ENCODE measurements around the gene PPP1R9B. TPM values are rescaled to one million over a fixed set of nuclear protein-coding genes. Genes with fewer than 3 reads are reported as not detected.

Gene PPP1R9B
- total RNA-seq, 1 experiment from 2014 or later = 23.0 TPM

- no peak overlapping the region for H4K5ac ChIP-seq (ENCODE audit: insufficient read length, low read depth, low read length)
- no peak overlapping the region for H4K91ac ChIP-seq (ENCODE audit: insufficient read length, low read depth, low read length)
- H3T11ph ChIP-seq (ENCODE audit: low read length) = no peak overlapping the region
- no CpG with 5 or more reads among the region's 11 CpGs for WGBS (ENCODE audit: extremely low coverage, insufficient read length, low lambda C conversion rate)
- H3K27ac ChIP-seq (ENCODE audit: insufficient read length, low read depth, low read length) = no peak overlapping the region
- no peak overlapping the region for H3K14ac ChIP-seq (ENCODE audit: insufficient read depth, low read length)
- no peak overlapping the region for H3K9ac ChIP-seq (ENCODE audit: extremely low read depth, insufficient read length, low read length)
- H2BK120ac ChIP-seq (ENCODE audit: low read depth, low read length, poor library complexity, severe bottlenecking) = no peak overlapping the region
- no peak overlapping the region for H2AFZ ChIP-seq (ENCODE audit: low read length)
- DNase-seq = no peak
- no peak overlapping the region for H3K56ac ChIP-seq (ENCODE audit: insufficient read length, low read depth, low read length)
- no peak overlapping the region for H3K4ac ChIP-seq (ENCODE audit: low read depth, low read length)
- no peak overlapping the region for H2AK5ac ChIP-seq (ENCODE audit: insufficient read length, low read length)
- H3K36me3 Mint-ChIP-seq (ENCODE audit: insufficient read depth in 1 of 3, low read depth in 3 of 3) = peaks cover 16 to 46% (median 37%) of the 10 kb centered on the region in 3 experiments; a peak in 6 of 7 replicates
- no peaks in the 10 kb centered on the region; the same call in 1 of the 2 replicates for H3K27me3 ChIP-seq (ENCODE audit: insufficient read depth, low read length)
- no peak overlapping the region for H3K4me2 ChIP-seq (ENCODE audit: insufficient read depth, insufficient read length, low read length)
- H4K8ac ChIP-seq (replicated peaks; ENCODE audit: insufficient read length, low read depth, low read length) = no peak overlapping the region
- no peaks in the 10 kb centered on the region; the same call in 1 of the 2 replicates for H3K4me1 ChIP-seq (ENCODE audit: insufficient read depth, low read length)
- no peak overlapping the region for H2BK20ac ChIP-seq (ENCODE audit: low read depth, low read length, poor library complexity, severe bottlenecking)
- H3K9me3 Mint-ChIP-seq = no peaks in the 10 kb centered on the region
- peaks cover 15% of the 10 kb centered on the region for H3K23me2 ChIP-seq (ENCODE audit: insufficient read length, low read depth, low read length, poor library complexity, severe bottlenecking)
- no peak overlapping the region for H2BK12ac ChIP-seq (ENCODE audit: insufficient read length, low read depth, low read length)
- H3K23ac ChIP-seq (ENCODE audit: insufficient read length, low read depth, low read length) = no peak overlapping the region
- H3K79me1 ChIP-seq (ENCODE audit: insufficient read depth, low read depth, low read length, poor library complexity, severe bottlenecking) = no peaks in the 10 kb centered on the region
- H3K79me2 ChIP-seq (ENCODE audit: insufficient read depth, low read length) = no peaks in the 10 kb centered on the region
- H3K27me3 Mint-ChIP-seq (ENCODE audit: low read depth) = peaks cover 13% of the 10 kb centered on the region
- H2BK15ac ChIP-seq (ENCODE audit: low read depth, low read length) = no peak overlapping the region
- no peak overlapping the region for H3K18ac ChIP-seq (ENCODE audit: insufficient read length, low read depth, low read length)
- TF ChIP-seq, protein P1, sequence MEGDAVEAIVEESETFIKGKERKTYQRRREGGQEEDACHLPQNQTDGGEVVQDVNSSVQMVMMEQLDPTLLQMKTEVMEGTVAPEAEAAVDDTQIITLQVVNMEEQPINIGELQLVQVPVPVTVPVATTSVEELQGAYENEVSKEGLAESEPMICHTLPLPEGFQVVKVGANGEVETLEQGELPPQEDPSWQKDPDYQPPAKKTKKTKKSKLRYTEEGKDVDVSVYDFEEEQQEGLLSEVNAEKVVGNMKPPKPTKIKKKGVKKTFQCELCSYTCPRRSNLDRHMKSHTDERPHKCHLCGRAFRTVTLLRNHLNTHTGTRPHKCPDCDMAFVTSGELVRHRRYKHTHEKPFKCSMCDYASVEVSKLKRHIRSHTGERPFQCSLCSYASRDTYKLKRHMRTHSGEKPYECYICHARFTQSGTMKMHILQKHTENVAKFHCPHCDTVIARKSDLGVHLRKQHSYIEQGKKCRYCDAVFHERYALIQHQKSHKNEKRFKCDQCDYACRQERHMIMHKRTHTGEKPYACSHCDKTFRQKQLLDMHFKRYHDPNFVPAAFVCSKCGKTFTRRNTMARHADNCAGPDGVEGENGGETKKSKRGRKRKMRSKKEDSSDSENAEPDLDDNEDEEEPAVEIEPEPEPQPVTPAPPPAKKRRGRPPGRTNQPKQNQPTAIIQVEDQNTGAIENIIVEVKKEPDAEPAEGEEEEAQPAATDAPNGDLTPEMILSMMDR (conservative IDR thresholded peaks at IDR 0.05) = no peak
- H3K4me1 Mint-ChIP-seq = peaks cover 23 to 44% of the 10 kb centered on the region in 2 experiments
- H3K4me3 Mint-ChIP-seq = no peak overlapping the region
- no peak overlapping the region for H3K27ac Mint-ChIP-seq
- no peaks in the 10 kb centered on the region for H3K9me3 ChIP-seq (ENCODE audit: control insufficient read depth, low read depth, low read length)
- no peaks in the 10 kb centered on the region for H4K20me1 ChIP-seq (ENCODE audit: control insufficient read depth, insufficient read depth, insufficient read length)
- no peak overlapping the region for H2BK5ac ChIP-seq (ENCODE audit: insufficient read length, low read length)
Measured at GRCh38 chr17:50145532-50146229, 4.8 kb downstream of the PPP1R9B start.
